SU-DHL-6 (cell line): ENCODE data around the gene RFESD.

ENCODE experiments used
- CTCF ChIP-seq: fragments of 200-600 bp; sonication (generic); IDR thresholded peaks from one replicate; pipeline ENCODE4 v1.5.1; 2017; ENCODE audit warnings: antibody characterized with exemption, mild to moderate bottlenecking, low read length, moderate library complexity; ENCODE audit not compliant: insufficient read depth, poor library complexity, severe bottlenecking
- EZH2phosphoT487 ChIP-seq: fragments of 200-600 bp; sonication (generic), shearing (Covaris generic); conservative IDR thresholded peaks from 2 replicates; pipeline ENCODE4 v1.6.1; 2018; ENCODE audit warnings: mild to moderate bottlenecking, antibody characterized with exemption, low read length, moderate library complexity, mixed read lengths

- TF ChIP-seq CTCF (no peak), EZH2phosphoT487 (no peak)
These were observed 51.5 kb downstream of the RFESD start for GRCh38 chr5:95697781-95698681.
